GM10847 (cell line): Measurements from ENCODE around the gene ZBTB20.

ENCODE experiments used
- POLR2A ChIP-seq: IDR thresholded peaks from 2 replicates; pipeline ENCODE4 v1.6.1; 2011; ENCODE audit not compliant: insufficient read length; ENCODE audit errors: extremely low read depth

The ZBTB20 gene

DNA sequence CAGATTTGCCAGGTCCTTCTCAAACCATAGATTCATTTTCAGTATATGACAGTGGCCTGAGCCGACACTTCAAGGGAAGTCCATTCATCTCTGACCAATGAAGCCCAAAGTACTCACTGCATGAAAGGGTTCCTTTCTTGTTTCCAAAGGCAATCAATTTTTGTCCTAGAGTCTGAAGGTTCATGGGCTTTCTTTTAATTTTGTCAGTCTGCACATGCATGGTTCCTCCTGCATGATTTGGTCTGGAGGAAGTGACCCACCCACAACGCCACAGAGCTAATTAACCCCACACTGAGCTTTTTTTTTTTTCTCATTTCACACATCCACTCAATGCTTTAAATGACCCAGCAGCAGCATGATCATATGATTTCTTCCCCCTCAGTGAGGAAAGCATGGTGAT is 636.9 kb downstream of the ZBTB20 start:
- TF ChIP-seq POLR2A: no peak

- TF ChIP-seq POLR2A: no peak
Measured at GRCh38 chr3:114509756-114510155, 637.3 kb downstream of the ZBTB20 start.

GRCh38 chr3:114508976-114509375 is 638.1 kb downstream of the ZBTB20 start:
- TF ChIP-seq POLR2A: no peak

- TF ChIP-seq POLR2A: no peak
Measured at GRCh38 chr3:114508208-114508607, 638.9 kb downstream of the ZBTB20 start.

- no peak for TF ChIP-seq POLR2A
Measured at GRCh38 chr3:114506591-114507300, 640.3 kb downstream of the ZBTB20 start.

DNA sequence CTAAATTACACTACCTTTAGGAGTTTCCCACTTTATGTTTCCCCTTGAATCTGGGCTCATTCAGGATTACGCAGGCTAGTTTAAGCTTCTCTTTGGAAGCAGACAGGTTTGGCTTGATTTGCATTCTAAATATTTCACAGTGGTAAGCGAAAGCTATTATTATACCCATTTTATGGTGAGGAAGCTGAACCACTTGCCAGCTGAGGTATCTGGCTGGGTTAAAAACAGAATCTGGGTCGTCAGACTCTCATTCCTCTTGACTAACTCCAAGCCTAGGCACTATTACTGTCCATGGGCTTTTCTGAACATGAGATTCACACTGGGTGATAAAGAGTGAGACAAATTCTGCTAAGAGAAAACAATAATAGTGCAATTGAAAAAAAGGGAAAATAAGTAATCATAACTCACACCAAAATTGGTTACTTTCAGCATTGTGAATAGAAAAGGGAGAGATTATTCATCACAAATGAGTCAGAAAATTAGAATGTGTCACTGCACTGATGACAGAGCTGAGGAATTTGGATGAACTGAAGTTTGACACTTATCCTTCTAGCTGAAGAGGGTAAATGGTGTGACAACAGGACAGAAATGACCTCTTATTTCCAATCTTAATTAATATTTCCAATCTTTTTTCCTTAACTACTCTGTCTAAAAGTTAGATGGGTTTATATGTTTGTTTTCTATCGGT is 642.0 kb downstream of the ZBTB20 start:
- no peak for TF ChIP-seq POLR2A

GRCh38 chr3:114502204-114502603 is 644.9 kb downstream of the ZBTB20 start:
- no peak for TF ChIP-seq POLR2A

DNA sequence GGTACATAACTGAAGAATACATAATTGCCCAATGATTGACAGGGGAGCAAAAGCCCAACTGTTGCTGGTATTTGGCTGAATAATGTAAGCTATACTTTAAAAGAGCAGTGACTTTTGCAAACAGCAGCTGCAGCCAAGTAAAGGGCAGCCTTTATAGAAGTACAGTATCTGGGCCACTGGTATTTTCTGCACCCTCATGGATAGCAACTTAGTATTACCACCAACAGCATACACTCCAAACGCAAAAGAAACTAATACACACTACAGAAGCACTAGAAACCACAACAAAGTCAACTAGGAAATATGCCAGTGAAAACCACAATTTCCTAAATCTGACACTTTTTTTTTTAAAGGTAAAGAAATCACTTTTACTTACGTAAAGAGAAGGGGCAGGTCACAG is 647.1 kb downstream of the ZBTB20 start:
- no peak for TF ChIP-seq POLR2A

GRCh38 chr3:114498539-114499370 is 648.3 kb downstream of the ZBTB20 start:
- TF ChIP-seq POLR2A: no peak

GRCh38 chr3:114496874-114497273 is 650.2 kb downstream of the ZBTB20 start:
- no peak for TF ChIP-seq POLR2A

DNA sequence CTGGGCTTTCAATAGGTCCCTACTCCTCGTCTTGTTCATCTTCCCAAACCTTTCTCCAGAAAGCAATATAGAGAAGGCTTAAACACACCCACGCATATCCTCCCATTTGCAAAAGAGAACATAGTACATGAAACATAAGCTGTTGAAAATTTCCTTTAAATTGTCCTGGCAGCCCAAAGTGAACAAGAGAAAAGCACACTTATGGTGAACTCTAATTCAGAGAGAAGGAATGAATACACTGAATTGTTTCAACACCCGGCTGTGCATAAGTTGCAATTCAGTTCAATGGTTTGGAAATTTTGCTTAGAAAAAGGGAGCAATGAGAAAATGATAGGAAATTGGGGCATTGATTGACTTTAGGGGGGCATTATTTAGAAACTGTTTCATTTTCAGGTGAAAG is 650.6 kb downstream of the ZBTB20 start:
- TF ChIP-seq POLR2A: no peak

- TF ChIP-seq POLR2A: no peak
Measured at GRCh38 chr3:114496021-114496434, 651.1 kb downstream of the ZBTB20 start.

GRCh38 chr3:114494498-114494897 is 652.6 kb downstream of the ZBTB20 start:
- no peak for TF ChIP-seq POLR2A

DNA sequence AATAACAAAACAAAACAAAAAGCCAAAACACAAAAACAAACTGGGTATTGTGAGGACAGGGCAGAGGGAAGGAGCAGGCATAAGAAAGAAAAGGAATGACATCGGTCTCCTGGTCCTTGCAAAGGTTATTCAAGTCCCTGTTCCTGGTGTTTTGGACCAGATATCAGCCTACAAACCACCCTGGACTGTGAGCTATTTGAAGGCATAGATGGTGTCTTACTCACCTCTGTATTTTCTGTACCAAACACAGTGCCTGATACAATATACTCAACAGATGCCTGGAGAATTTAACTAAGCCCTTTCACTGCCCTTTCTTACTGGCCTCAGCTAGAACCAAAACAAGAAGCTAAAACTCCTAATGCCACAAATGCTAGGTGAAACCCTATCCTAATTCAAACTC is 656.3 kb downstream of the ZBTB20 start:
- TF ChIP-seq POLR2A: no peak

DNA sequence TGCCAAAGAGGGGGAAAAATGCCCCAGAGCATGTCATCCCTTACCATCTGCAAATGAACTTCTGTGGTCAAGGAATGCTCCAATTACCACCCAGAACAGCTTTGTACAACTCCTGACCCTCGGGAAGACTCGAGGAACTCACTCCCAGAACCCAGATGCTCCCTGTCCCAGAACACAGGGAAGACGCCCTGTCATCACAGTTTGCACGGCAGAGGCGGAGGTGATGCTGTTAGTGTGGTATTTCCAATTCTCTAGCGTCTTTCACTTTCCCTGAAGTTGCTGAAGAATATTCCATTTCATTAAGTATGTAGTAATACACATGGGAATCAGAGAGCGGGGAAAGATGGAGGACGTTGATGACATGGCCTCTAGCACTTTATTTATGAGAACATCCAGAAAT is 659.6 kb downstream of the ZBTB20 start:
- TF ChIP-seq POLR2A: no peak

GRCh38 chr3:114484919-114485318 is 662.2 kb downstream of the ZBTB20 start:
- TF ChIP-seq POLR2A: no peak
